GM19239 (cell line): ENCODE data around the gene ING2.
"Not testable (repeated sequence)": the region's sequence is repeated elsewhere in the genome, so short reads cannot be mapped to it uniquely, and the experiment has no call there.

Experiments
- DNase-seq: peaks from one replicate; pipeline ENCODE4 v3.0.0; 2011; ENCODE audit warnings: low spot score; ENCODE audit not compliant: insufficient read length
- FAIRE-seq: peaks from 2 replicates; lab custom pipeline; 2011; peaks lifted over from hg19 to GRCh38; lab: Jason Lieb, UNC

Gene ING2

GRCh38 chr4:183543435-183543834 is 38.6 kb downstream of the ING2 start:
- FAIRE-seq (no peak), DNase-seq (no peak)

GRCh38 chr4:183544109-183544508 is 39.3 kb downstream of the ING2 start:
- FAIRE-seq: no peak
- no peak for DNase-seq

- DNase-seq: no peak
- no peak for FAIRE-seq
These were observed 41.5 kb downstream of the ING2 start for GRCh38 chr4:183546376-183546775.

- FAIRE-seq (no peak), DNase-seq (no peak)
These were observed 43.4 kb downstream of the ING2 start for GRCh38 chr4:183548306-183548705.

- DNase-seq (no peak), FAIRE-seq (no peak)
These were observed 45.7 kb downstream of the ING2 start for GRCh38 chr4:183550345-183551093.

- FAIRE-seq: no peak
These were observed 47.7 kb downstream of the ING2 start for GRCh38 chr4:183552274-183553146.

GRCh38 chr4:183553147-183553478 is 48.3 kb downstream of the ING2 start:
- FAIRE-seq, DNase-seq: not testable (repeated sequence)

More at GRCh38 chr4:183552274-183553146, 47.7 kb downstream of the ING2 start:
- no peak for DNase-seq

GRCh38 chr4:183553601-183554345 is 48.9 kb downstream of the ING2 start:
- no peak for DNase-seq
- no peak for FAIRE-seq

GRCh38 chr4:183554346-183554686 is 49.5 kb downstream of the ING2 start:
- FAIRE-seq (no peak), DNase-seq (no peak)

- FAIRE-seq (no peak), DNase-seq (no peak)
These were observed 50.2 kb downstream of the ING2 start for GRCh38 chr4:183554878-183555585.

- no peak for DNase-seq
- no peak for FAIRE-seq
These were observed 52.1 kb downstream of the ING2 start for GRCh38 chr4:183556947-183557346.

- FAIRE-seq (no peak), DNase-seq (no peak)
These were observed 52.8 kb downstream of the ING2 start for GRCh38 chr4:183557611-183558010.

GRCh38 chr4:183558873-183559272 is 54.0 kb downstream of the ING2 start:
- DNase-seq (no peak), FAIRE-seq (no peak)

GRCh38 chr4:183561905-183562304 is 57.0 kb downstream of the ING2 start:
- no peak for FAIRE-seq
- DNase-seq: no peak
